Measurements from ENCODE around the gene LMO2.

The LMO2 gene

DNA sequence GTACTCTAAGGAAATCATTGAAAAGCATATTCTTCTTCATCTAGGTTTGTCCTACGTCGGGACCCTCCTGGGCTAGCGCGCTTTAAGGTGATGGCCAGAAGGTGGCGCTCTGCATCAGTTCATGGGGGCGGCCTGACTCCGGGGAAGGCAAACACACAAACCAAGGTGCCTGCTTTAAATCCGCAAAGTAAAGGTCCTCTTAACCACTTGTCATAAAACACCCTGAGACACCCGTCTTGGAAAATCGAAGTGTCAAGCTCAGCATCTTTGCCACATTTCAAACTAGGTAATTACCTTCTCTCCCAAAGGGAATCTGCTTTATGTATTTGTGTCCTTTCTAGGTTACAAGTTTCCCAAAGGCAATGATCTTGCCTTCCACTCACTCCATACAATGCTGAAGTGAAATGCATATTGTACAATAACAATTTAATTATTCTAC, 33.9 kb downstream of the LMO2 start:
- H3K4me3 ChIP-seq (replicated peaks; ENCODE audit: low read depth, low read length): no peak overlapping the region
- TF ChIP-seq, protein P1, sequence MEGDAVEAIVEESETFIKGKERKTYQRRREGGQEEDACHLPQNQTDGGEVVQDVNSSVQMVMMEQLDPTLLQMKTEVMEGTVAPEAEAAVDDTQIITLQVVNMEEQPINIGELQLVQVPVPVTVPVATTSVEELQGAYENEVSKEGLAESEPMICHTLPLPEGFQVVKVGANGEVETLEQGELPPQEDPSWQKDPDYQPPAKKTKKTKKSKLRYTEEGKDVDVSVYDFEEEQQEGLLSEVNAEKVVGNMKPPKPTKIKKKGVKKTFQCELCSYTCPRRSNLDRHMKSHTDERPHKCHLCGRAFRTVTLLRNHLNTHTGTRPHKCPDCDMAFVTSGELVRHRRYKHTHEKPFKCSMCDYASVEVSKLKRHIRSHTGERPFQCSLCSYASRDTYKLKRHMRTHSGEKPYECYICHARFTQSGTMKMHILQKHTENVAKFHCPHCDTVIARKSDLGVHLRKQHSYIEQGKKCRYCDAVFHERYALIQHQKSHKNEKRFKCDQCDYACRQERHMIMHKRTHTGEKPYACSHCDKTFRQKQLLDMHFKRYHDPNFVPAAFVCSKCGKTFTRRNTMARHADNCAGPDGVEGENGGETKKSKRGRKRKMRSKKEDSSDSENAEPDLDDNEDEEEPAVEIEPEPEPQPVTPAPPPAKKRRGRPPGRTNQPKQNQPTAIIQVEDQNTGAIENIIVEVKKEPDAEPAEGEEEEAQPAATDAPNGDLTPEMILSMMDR (IDR thresholded peaks at IDR 0.05; ENCODE audit: low read depth, low read length, missing control alignments): peak; percentile 93
- DNase-seq (ENCODE audit: extremely low read depth, low read depth): peak; percentile 24

DNA sequence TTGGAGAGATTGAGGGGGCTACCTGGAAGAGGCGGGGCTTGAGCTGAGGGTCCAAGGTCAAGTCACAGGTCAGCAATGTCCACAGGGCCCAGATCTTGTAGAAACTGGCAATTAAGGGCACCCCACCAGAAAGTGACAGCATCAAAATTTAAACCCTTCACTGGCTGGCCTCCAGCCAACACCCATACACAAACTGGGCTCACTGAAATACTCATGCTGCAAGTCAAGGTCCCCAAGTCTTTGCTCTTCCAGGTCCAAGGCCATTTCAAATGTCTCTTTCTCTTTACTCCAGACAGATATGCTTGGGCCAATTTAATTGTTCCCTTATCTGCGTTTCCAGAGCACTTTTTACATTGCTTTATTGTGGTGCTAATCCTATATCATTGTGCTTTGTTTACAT, 36.4 kb downstream of the LMO2 start:
- no peak overlapping the region for H3K4me3 ChIP-seq (replicated peaks; ENCODE audit: low read depth, low read length)
- TF ChIP-seq, protein P1 (IDR thresholded peaks at IDR 0.05; ENCODE audit: low read depth, low read length, missing control alignments): no peak
- DNase-seq (ENCODE audit: extremely low read depth, low read depth): no peak

DNA sequence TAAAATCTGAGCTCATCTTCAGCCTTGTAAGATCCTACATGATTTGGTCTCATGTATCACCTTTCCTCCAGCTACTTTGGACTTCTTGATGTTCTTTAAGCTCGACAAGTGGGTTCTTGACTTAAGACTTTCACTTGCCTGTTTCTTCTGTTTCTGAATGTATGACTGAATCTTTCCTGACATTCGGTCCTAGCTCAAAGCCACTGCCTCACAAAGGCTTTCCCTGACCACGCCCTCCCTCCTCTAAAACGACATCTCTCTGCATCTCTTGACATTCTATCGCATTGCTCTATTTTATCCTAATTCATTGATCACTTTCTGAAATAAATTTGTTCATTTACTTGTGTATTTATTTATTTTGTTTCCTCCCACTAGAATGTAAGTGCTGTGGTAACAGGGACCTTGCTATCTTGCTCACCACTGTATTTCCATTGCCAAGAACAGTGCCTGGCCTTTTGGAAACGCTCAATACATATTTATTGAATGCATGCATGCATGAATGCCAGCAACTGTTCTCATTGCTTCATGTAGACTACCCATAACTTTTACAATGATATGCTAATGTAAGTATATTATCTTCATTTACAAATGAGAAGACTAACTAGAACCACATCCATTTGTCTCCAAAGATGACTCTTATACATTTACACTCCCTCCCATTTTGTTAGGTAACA, 43.0 kb downstream of the LMO2 start:
- no peak overlapping the region for H3K4me3 ChIP-seq (replicated peaks; ENCODE audit: low read depth, low read length)
- DNase-seq (ENCODE audit: extremely low read depth, low read depth): no peak
- TF ChIP-seq, protein P1 (IDR thresholded peaks at IDR 0.05; ENCODE audit: low read depth, low read length, missing control alignments): no peak

- no peak for DNase-seq (ENCODE audit: extremely low read depth, low read depth)
- no peak overlapping the region for H3K4me3 ChIP-seq (replicated peaks; ENCODE audit: low read depth, low read length)
- TF ChIP-seq, protein P1 (IDR thresholded peaks at IDR 0.05; ENCODE audit: low read depth, low read length, missing control alignments): no peak
Observed at GRCh38 chr11:33847251-33847650, 44.6 kb downstream of the LMO2 start.

GRCh38 chr11:33844236-33844635, 47.6 kb downstream of the LMO2 start:
- TF ChIP-seq, protein P1 (IDR thresholded peaks at IDR 0.05; ENCODE audit: low read depth, low read length, missing control alignments): no peak
- H3K4me3 ChIP-seq (replicated peaks; ENCODE audit: low read depth, low read length): no peak overlapping the region
- DNase-seq (ENCODE audit: extremely low read depth, low read depth): no peak

GRCh38 chr11:33843018-33843417, 48.9 kb downstream of the LMO2 start:
- TF ChIP-seq, protein P1 (IDR thresholded peaks at IDR 0.05; ENCODE audit: low read depth, low read length, missing control alignments): no peak
- no peak for DNase-seq (ENCODE audit: extremely low read depth, low read depth)
- H3K4me3 ChIP-seq (replicated peaks; ENCODE audit: low read depth, low read length): no peak overlapping the region

All from HFF-Myc (cell line).